Prostate gland (tissue), 2 donors: ENCODE results near the gene NAV2.

Experiments used
- POLR2A ChIP-seq: fragments of 450-650 bp; IDR thresholded peaks from one replicate; pipeline ENCODE4 v1.6.1; 2016; ENCODE audit warnings: antibody characterized with exemption, mild to moderate bottlenecking
- POLR2AphosphoS5 ChIP-seq: sonication (generic); formaldehyde crosslinking; IDR thresholded peaks from one replicate; pipeline ENCODE4 v1.6.1; 2017; ENCODE audit warnings: antibody characterized with exemption
- TF ChIP-seq, protein P1 (sequence below), 4 experiments: fragments of 200-600 bp in 2 of 4; fragments of 450-650 bp in 2 of 4; sonication (generic) in 2 of 4; IDR thresholded peaks; 1 replicate in 3 of 4; 2 replicates in 1 of 4; pipeline ENCODE4 v1.5.1; 2016 to 2019; ENCODE audit warnings: antibody characterized with exemption in 4 of 4, mild to moderate bottlenecking in 2 of 4, moderate library complexity in 2 of 4

DNA sequence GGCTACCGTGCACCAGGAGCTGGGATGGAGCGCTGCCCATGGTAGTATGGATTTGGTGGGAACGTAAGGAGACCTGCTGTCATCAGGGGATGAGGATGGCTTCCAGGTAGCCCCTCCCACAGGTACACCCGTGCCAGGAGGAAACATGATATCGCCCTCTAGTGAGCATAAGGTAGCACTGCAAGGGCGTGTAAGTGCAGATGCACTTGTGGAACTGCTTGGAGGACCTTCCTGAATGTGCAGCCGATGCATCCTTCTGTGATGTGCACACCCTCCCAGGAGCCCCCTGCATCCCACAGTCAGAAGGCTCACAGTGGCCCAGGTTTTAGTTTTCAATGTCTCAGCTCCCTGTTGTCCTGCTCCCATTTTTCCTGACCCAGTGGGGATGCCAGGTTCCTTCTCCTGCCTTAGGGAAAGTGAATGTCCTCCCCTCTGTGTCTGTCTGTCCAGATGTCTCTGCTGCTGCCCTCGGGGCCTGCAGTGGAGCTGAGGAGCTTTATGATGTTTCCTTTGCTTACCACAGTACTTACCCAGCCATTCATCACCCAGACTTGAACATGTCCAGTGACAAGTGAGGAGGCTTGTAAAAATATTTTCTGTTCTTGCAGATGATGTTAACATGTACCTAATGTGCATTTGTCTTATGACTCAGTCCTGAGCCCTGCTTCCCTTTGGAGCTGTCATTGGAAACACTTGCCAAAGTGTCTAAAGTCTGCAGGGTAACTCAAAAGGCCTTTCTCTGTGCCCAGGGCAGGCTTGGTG lies 398.5 kb downstream of the NAV2 start:
- TF ChIP-seq POLR2AphosphoS5 (peak; percentile 84), POLR2A (no peak)
- TF ChIP-seq, protein P1, sequence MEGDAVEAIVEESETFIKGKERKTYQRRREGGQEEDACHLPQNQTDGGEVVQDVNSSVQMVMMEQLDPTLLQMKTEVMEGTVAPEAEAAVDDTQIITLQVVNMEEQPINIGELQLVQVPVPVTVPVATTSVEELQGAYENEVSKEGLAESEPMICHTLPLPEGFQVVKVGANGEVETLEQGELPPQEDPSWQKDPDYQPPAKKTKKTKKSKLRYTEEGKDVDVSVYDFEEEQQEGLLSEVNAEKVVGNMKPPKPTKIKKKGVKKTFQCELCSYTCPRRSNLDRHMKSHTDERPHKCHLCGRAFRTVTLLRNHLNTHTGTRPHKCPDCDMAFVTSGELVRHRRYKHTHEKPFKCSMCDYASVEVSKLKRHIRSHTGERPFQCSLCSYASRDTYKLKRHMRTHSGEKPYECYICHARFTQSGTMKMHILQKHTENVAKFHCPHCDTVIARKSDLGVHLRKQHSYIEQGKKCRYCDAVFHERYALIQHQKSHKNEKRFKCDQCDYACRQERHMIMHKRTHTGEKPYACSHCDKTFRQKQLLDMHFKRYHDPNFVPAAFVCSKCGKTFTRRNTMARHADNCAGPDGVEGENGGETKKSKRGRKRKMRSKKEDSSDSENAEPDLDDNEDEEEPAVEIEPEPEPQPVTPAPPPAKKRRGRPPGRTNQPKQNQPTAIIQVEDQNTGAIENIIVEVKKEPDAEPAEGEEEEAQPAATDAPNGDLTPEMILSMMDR (IDR thresholded peaks at IDR 0.05): peak; percentile 38 to 80 (median 70)
